HG03457 (cell line): ENCODE measurements around the gene FGF3.
"Not testable (repeated sequence)": the region's sequence is repeated elsewhere in the genome, so short reads cannot be mapped to it uniquely, and the experiment has no call there.

ENCODE experiments used
- ATAC-seq: cut with Tn5 transposase; IDR thresholded peaks from one replicate; pipeline ENCODE4 v1.9.1; 2021; ENCODE audit warnings: moderate number of reproducible peaks; ENCODE audit not compliant: unreplicated experiment

Gene FGF3

GRCh38 chr11:69774354-69775162 is 44.7 kb downstream of the FGF3 start:
- ATAC-seq, result no peak

GRCh38 chr11:69773626-69774353 is 45.4 kb downstream of the FGF3 start:
- no peak for ATAC-seq

GRCh38 chr11:69771466-69771865 is 47.8 kb downstream of the FGF3 start:
- ATAC-seq, result no peak

GRCh38 chr11:69770540-69770939 is 48.7 kb downstream of the FGF3 start:
- ATAC-seq, result no peak

- ATAC-seq, result no peak
Measured at GRCh38 chr11:69765498-69765995, 53.7 kb downstream of the FGF3 start.

- not testable (repeated sequence) for ATAC-seq
Measured at GRCh38 chr11:69764918-69765317, 54.3 kb downstream of the FGF3 start.

GRCh38 chr11:69760319-69760718 is 58.9 kb downstream of the FGF3 start:
- ATAC-seq, result no peak
